ENCODE measurements around the gene IL11RA.

The IL11RA gene

DNA sequence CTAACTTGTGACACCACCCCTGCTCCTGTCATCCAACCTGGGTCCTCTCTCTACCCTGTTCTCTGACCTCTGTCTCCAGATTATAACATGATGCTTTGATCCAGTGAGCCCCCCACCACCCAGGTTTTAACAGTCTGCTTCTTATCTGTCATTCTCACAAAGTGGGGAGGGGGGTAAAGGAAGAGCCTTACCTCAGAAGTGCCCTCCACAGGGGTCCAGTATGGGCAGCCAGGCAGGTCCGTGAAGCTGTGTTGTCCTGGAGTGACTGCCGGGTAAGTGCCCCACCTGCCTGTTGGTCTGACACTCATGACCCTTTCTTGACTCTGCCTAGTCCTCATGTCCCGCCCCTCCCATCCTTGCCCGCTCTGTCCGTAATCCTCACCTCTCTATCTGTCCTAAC, 3.4 kb downstream of the IL11RA start:
- no peak for DNase-seq

- DNase-seq: no peak
Measured at GRCh38 chr9:34656992-34657391, 5.0 kb downstream of the IL11RA start.

GRCh38 chr9:34658461-34658860, 6.5 kb downstream of the IL11RA start:
- no peak for DNase-seq

GRCh38 chr9:34659592-34660253, 7.7 kb downstream of the IL11RA start:
- DNase-seq: peak; percentile 32

DNA sequence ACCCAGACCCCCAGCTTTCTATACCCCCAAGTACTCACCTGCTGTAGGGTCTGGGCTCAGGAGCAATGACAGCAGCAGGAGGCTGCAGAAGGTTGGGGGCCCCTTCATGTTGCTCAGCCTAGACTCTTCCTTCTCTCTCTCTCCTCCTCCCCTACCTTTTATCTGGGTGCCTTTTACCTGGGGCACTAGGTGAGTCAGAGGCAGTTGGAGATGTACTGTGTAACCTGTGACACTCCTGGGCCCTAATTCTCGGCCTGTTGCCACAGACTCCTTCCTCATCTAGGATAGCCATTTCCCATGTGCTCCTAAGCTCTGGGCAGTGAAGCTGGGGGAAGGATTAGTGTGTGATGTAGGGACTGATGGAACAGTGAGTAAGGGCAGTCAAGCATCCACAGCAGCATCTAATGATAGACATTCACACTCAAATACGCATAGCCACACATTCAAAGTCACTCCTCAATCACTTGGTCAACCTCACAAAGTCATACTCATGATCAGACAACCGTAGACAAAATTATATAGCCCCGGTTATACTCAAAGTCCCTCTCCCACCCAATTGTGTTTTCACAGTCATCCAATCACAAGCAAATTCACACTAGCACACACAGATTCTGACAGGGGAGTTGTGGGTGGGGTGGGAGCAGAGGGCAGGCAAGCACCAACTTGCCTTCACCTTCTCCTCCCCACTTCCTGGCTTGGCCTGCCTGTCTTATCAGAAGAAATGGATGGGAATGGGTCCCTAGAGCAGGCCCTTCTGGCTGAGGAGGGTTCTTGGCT, 10.7 kb downstream of the IL11RA start, which contains the start of gene CCL27:
Gene CCL27, minus strand, starts transcription at position 132 of the 777 bp plus-strand sequence. Its CDS starts 24 bp downstream, at position 108.
- DNase-seq: no peak

GRCh38 chr9:34663303-34663605, 11.3 kb downstream of the IL11RA start:
- DNase-seq: no peak

DNA sequence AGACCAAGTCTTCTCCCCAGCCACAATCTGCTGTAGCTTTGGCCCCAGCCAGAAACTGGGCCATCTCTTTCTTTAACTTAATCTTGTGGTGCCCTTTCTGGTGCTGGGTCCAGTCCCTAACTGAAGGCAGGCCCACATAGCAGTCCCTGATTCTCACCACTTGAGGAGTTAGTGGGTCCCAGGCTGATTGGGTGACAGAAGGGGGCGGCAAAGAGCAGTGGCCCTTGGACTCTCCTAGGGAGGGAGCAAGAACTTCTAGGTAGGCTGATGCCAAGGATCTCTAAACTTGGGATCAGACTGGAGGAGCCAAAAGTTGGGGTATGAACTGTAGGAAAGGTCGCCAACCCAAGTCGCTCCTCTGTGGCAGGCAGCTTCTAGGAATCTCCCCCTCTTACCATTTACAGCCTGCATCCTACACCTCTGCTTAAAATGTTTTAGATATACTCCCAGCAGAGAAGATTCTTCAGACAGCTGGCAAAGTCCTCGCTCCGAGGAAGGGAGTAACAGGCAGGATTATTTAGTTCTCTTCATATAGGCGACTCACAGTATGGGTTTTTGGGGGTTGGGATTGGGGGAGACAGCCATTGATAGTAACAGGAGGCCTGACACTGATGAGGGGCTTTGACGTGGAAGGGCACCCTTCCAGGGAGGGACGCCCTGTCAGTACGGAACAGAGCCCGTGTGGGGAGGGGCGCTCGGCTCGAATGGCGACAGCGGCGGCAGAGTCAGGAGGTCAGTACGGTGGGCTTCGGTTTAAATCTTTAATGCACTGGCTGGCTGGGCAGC, 12.5 kb downstream of the IL11RA start:
- DNase-seq: peak; percentile 65

GRCh38 chr9:34665067-34665380, 13.0 kb downstream of the IL11RA start:
- DNase-seq: no peak

- peak; percentile 98 for DNase-seq
Measured at GRCh38 chr9:34665381-34666250, 13.6 kb downstream of the IL11RA start.

- DNase-seq: no peak
Measured at GRCh38 chr9:34669809-34670562, 18.0 kb downstream of the IL11RA start.

DNA sequence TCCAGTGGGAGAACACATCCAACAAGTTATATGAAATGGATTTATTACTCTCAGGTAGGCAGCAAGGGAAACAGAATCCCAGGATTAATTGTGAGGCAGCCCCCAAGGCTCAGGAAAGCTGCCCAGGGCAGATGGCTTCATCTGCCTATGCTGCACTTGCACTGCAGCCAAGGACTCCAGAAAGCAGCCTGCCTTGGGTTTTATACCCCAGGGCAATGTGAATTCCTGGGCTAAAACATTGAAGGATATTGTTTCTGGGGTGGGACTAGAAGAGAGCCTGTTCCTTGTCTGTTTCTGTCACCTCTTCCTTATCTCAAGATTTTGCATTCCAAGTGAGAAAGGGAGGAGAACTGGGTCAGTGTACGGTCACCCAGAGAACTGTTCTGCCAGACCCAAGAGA, 19.3 kb downstream of the IL11RA start:
- DNase-seq: no peak

DNA sequence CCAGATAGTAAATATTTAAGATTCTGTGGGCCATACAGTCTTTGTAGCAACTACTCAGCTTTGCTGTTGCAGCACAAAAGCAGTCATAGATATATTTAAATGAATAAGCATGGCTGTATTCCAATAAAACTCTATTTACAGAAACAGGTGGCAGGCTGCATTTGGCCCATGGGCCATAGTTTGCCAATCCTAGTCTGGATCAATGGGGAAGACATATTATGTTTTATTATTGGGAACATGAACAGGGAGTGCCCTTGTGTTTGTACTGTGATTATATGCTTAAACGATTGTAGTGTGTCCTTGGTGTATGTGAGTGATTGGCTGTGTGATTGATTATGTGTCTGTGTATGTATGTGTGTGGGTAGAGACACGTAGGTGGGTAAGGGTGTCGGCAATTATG, 22.5 kb downstream of the IL11RA start:
- DNase-seq: no peak

DNA sequence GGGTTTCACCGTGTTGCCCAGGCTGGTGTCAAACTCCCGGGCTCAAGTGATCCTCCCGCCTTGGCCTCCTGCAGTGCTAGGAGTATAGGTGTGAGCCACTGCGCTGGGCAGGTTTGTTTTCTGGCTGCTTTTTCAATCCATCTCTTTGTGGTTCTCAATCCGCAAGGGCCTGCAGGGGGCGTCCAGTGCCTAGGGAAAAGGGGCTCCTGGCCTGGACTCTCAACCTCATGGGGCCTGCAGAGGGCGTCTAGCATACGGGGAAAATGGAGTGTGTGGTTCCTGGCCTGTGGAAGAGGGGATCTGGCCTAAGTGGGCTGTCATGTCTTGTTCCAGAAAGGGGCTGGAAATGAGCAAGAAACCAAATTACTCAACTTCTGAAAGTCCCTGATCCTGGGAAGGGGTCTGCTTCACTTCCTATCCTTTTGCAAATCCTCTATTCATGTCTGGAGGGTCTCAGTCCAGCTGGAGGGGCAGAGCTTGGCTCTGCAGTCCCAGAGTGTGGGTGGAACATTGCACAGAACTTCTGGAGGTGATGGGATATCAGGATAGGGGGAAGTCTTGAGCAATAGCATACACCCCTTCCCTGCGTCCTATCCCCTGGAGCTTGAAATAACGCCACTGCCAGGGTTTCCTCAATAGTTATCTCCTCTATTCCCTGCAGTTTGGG, 23.2 kb downstream of the IL11RA start:
- peak; percentile 89 for DNase-seq

DNA sequence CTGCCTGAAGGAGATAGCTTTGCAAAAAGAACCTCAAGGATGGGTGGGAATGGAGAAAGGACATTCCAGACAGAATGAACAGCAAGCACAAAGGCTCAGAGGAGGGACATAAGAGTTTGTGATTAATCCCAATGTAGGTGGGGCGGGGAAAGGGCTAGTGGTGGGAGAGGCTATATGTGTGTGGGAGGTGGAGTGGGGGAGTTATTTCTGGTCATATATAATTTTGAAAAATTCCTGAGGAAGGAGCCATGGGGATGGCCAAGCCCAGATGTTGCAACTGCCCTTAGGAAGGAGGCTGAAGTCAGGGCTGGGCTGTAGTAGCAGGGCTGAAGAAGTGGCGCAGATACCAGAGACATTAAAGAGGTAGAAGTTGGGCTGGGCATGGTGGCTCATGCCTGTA, 23.9 kb downstream of the IL11RA start:
- no peak for DNase-seq

DNA sequence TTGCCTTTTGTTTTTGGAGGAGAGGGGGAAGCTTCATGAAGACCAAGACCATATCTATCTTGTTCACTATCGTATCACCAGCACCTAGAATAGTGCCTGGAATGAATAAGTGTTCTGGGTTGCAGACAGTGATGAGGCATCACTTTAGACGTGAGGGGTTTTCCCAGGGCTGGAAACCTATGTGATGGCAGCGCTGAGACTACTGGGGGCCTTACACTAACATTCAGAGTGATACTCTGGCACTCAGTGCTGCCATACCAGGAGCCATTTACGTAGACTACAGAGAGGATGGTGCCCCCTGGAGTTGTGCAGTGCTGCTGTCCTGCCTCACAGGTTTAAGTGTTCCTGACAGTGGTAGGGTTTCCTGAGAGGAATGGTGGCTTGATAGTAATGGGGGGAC, 32.2 kb downstream of the IL11RA start:
- DNase-seq: no peak

DNA sequence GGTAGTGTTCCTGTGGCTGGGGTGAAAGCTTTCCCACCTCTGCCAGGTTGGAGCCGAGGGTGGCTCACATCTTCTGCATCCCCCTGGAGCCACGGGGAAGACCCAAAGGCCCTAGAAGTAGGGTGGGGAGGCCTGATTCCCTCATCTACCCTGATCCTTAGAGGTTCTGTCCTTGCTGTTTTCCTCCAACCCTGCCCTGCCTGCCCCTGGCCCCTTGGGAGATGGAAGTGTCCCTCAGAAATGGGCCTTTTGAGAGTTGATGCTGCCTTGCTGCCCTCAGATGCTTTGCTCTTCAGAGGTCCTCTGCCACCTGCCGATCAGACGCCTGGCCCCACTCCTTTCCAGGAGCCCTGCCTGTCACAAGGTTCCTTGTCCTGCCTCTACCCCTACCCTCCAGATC, 32.8 kb downstream of the IL11RA start:
- DNase-seq: no peak

GRCh38 chr9:34685591-34685990, 33.6 kb downstream of the IL11RA start:
- DNase-seq: no peak

DNA sequence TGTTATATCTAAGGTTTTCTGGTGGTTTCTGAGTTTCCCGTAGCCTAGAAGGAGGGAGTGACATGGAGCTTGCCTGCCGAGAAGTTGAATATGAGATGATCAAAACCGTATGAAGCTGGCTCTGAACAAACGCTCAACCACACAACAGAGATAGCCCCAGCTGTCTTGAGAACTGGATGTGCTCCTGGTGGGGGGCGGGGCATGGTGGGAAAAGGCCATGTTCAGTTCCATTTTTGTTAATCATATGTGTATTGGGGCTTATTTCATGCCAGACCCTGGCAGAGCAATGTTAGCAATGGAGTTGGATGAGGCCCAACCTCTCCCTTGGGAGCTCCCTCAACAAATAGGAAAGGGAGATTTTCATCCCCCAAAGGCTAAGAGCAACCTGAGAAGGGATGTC, 34.2 kb downstream of the IL11RA start:
- DNase-seq: no peak

DNA sequence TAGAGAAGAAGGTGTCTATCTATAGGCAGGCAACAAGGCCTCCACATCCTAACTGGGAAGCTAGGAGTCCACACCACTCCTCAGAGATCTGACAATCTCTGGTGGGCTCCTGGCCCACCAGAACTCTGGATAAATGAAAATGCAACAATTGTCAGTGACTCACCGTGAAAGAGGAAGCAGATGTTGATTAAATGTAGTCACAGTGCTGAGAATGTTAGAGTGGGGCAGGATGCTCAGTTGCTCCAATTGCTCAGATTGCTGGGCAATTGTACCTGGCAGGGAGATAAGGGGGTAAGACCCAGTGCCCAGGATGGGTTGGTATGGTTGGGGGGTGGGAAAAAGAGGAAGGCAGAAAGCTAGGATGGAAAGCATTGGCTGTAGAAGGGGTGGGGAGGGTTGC, 34.7 kb downstream of the IL11RA start:
- DNase-seq: no peak

DNA sequence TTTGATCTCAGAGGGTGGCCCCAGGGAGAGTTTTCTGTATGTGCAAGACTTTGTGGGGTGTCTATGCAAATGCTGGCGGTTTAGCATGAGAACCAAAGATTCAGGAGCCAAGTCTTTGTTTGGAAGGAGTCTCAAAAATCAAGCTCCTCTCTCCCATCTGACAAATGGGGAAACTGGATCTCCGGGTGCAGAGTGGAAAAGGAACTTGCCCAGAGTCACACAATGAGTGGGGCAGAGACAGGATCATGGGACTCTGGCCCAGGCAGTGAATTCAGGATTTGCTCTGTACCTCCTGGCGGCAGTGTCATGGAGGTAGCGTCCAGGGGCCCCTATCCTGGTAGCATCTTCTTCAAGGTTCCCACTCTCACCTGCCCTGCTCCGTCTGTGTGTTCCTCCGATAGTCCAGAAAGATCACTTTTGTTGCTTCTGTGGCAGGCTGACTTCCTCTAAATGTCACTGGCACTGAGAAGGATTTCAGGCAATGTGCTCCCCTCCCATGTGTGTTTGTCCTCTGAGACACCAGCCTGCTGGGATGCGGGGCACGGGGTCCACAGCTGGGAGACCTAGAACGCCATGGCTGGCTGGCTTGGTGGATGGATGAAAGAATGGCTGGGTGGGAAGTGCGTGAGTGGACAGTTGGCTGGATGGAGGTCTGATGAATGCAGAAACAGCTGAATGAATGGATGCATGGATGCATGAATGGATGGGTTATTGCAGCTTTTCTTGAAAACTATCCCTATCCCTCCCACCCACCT, 35.5 kb downstream of the IL11RA start:
- DNase-seq: no peak
